Activated B cell treated with CpG ODN at 0.5 μM for 24 hours (primary cell): ENCODE data around the gene CTTNBP2NL. TPM values are rescaled to one million over a fixed set of nuclear protein-coding genes. Genes with fewer than 3 reads are reported as not detected.

Experiments used
- ATAC-seq: fragments of 200-7000 bp; cut with Tn5 transposase; one replicate; pipeline ENCODE4 v1.10.0; 2021; ENCODE audit warnings: low read depth, mild to moderate bottlenecking, moderate library complexity
- CTCF ChIA-PET: fragments of 350-600 bp; sonication (Branson Sonifier 250); formaldehyde crosslinking; loops from one replicate; lab custom pipeline; 2021; ENCODE audit warnings: antibody characterized with exemption; lab: Charles Lee
- POLR2A ChIA-PET: fragments of 350-600 bp; sonication (Branson Sonifier 250); formaldehyde crosslinking; loops from one replicate; lab custom pipeline; 2021; ENCODE audit warnings: antibody characterized with exemption; lab: Charles Lee
- DNase-seq: peaks from one replicate; pipeline ENCODE4 v3.0.0; 2022
- H3K27ac Mint-ChIP-seq: one replicate; pipeline ENCODE4 v1.8.0; 2020; ENCODE audit warnings: mixed read lengths
- H3K27me3 Mint-ChIP-seq: one replicate; pipeline ENCODE4 v1.8.0; 2021; ENCODE audit warnings: mixed read lengths
- H3K36me3 Mint-ChIP-seq: one replicate; pipeline ENCODE4 v1.8.0; 2021; ENCODE audit warnings: low read depth, mixed read lengths
- H3K4me1 Mint-ChIP-seq: one replicate; pipeline ENCODE4 v1.8.0; 2021; ENCODE audit warnings: mixed read lengths
- H3K4me3 Mint-ChIP-seq: one replicate; pipeline ENCODE4 v1.8.0; 2020; ENCODE audit warnings: mild to moderate bottlenecking, mixed read lengths
- H3K9me3 Mint-ChIP-seq: one replicate; pipeline ENCODE4 v1.8.0; 2020; ENCODE audit warnings: mixed read lengths
- intact Hi-C: fragments of 100-400 bp; cut with micrococcal nuclease; formaldehyde crosslinking; loops from one replicate; pipeline ENCODE4 v1.15.1; 2024
- total RNA-seq: library from RNA; stranded (reverse); gene quantifications from 2 replicates; pipeline ENCODE4 v1.2.3, GENCODE V29; 2022
- TF ChIP-seq, protein P1 (sequence below): fragments of 200-600 bp; IDR thresholded peaks from one replicate; pipeline ENCODE4 v1.8.0; 2022; ENCODE audit warnings: antibody characterized with exemption, mild to moderate bottlenecking

The CTTNBP2NL gene
- total RNA-seq, 1 donor from 2014 or later = 14.1 TPM

DNA sequence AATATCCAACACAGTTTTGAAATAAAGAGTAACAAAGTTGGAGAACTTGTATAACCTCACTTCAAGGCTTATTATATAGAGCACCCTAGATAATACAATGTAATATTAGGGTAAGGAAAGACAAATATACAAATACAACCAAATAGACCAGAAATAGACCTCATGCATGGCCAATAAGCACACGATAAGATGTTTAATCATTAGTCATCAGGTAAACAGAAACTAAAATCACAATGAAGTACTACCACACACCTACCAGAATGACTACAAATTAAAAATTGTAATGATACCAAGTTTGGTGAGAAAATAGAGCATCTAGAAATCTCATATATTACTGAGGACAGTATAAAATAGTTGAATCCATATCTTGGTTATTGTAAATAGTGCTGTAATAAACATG, 20.3 kb upstream of the CTTNBP2NL start:
- CTCF ChIA-PET = no interaction called here
- ATAC-seq (no peak), DNase-seq (no peak)
- no peaks in the 10 kb centered on the region for H3K36me3 Mint-ChIP-seq
- POLR2A ChIA-PET = no interaction called here
- no peaks in the 10 kb centered on the region for H3K9me3 Mint-ChIP-seq
- peaks cover 32% of the 10 kb centered on the region for H3K27me3 Mint-ChIP-seq
- intact Hi-C loops = no loop called here
- H3K4me1 Mint-ChIP-seq = no peaks in the 10 kb centered on the region
- H3K27ac Mint-ChIP-seq = no peak overlapping the region
- TF ChIP-seq, protein P1, sequence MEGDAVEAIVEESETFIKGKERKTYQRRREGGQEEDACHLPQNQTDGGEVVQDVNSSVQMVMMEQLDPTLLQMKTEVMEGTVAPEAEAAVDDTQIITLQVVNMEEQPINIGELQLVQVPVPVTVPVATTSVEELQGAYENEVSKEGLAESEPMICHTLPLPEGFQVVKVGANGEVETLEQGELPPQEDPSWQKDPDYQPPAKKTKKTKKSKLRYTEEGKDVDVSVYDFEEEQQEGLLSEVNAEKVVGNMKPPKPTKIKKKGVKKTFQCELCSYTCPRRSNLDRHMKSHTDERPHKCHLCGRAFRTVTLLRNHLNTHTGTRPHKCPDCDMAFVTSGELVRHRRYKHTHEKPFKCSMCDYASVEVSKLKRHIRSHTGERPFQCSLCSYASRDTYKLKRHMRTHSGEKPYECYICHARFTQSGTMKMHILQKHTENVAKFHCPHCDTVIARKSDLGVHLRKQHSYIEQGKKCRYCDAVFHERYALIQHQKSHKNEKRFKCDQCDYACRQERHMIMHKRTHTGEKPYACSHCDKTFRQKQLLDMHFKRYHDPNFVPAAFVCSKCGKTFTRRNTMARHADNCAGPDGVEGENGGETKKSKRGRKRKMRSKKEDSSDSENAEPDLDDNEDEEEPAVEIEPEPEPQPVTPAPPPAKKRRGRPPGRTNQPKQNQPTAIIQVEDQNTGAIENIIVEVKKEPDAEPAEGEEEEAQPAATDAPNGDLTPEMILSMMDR = no peak
- no peak overlapping the region for H3K4me3 Mint-ChIP-seq

DNA sequence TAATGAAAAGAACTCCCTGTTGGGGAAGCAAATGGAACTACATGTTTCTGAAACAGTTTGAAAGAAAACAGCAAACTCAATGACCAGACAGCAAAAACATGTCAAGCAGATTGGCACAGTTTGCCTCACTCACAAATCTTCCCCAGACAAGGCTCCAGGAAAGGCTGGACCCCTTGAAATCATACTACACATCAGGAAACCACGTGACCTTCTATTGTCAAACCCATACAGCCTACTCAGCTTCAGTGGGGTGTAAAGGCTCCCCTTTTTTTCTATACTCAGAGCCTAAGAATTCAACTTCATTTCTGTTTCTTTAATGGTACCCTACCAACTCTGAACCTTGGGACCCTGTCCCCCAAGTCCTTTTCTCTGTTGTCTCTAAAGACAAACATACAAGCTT, 15.7 kb upstream of the CTTNBP2NL start:
- TF ChIP-seq, protein P1 = no peak
- intact Hi-C loops = no loop called here
- Mint-ChIP-seq H3K4me3 (no peak overlapping the region), H3K27ac (no peak overlapping the region), H3K36me3 (no peaks in the 10 kb centered on the region), H3K9me3 (no peaks in the 10 kb centered on the region), H3K27me3 (peaks cover 41% of the 10 kb centered on the region), H3K4me1 (no peaks in the 10 kb centered on the region)
- no peak for ATAC-seq
- ChIA-PET POLR2A (no interaction called here), CTCF (interaction anchor here (2.5 kb wide), 1 partner anchor 11 kb away, joined by 10 read pairs; no protein-coding TSS in a partner anchor)
- no peak for DNase-seq

DNA sequence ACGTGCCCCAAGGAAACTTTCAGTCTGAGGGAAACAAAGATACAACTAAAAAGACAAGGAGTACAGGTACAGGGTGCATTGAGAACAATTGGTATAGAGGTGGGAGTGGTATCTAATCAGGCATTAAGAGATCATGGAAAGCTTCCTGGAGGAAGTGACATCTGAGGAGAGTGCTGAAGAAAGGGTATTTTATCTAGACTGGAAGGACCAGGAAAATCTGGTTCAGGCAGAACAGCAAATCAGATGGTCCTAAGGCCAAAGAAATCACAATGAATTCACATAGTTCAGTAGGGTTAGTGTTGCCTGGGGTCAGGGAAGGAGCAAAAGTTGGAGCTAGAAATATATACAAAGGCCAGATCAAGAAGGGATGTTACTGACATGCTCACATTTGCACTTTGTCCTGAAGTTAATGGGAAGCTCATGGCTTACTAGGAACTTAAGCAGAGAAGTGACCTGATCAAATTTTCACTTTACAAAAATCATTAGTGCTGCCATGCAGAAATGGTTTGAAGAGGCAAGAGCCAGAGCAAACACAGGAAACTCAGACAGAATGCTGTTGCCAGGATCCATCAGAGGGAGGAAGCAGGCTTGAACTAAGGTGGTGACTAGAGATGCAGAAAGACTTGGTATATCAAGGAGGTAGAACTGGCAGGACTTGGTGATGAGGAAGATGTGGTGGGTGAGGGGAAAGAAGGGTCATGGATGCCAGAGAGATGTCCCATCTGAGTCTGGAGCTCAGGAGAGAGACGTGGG, 14.5 kb upstream of the CTTNBP2NL start:
- intact Hi-C loops = no loop called here
- no peak for DNase-seq
- ATAC-seq = no peak
- Mint-ChIP-seq H3K27me3 (peaks cover 39% of the 10 kb centered on the region), H3K4me1 (no peaks in the 10 kb centered on the region), H3K4me3 (no peak overlapping the region), H3K9me3 (no peaks in the 10 kb centered on the region), H3K36me3 (no peaks in the 10 kb centered on the region), H3K27ac (no peak overlapping the region)
- TF ChIP-seq, protein P1 = no peak
- CTCF ChIA-PET = interaction anchor here (0.6 to 2.5 kb wide), 3 partner anchors 9 to 85 kb away, joined by 3 to 10 read pairs (median 5); no protein-coding TSS in a partner anchor
- POLR2A ChIA-PET = no interaction called here

DNA sequence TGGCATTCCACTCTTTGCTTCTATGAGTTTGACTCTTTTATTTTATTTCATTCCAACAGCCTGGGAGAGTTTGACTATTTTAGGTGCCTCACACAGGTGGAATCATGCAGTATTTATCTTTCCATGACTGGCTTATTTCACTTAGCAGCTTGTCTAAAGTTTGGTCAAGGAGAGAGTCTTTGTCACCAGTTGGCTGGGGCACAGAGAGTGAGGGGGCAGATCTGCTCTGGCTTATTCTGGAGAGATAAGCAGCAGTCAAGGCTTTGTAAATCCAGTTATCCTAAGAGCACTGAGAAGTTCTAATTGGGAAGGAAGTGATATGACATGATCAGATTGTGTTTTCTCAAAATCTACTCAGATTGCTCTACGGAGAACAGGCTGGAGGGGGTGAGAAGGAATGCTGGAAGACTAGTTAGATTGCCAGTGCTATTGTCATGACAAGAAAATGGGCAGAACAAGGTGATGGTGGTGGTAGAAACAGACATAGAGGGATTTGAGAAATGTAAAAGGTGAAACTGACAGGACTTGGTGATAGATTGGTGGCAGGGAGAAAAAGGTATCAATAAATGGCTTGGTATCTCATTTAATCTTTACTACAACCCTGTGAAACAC, 12.1 kb upstream of the CTTNBP2NL start:
- H3K4me1 Mint-ChIP-seq = no peaks in the 10 kb centered on the region
- no peaks in the 10 kb centered on the region for H3K36me3 Mint-ChIP-seq
- no peaks in the 10 kb centered on the region for H3K9me3 Mint-ChIP-seq
- TF ChIP-seq, protein P1 = no peak
- peaks cover 36% of the 10 kb centered on the region for H3K27me3 Mint-ChIP-seq
- ATAC-seq (no peak), DNase-seq (no peak)
- H3K27ac Mint-ChIP-seq = no peak overlapping the region
- POLR2A ChIA-PET = no interaction called here
- intact Hi-C loops = no loop called here
- CTCF ChIA-PET = no interaction called here
- H3K4me3 Mint-ChIP-seq = no peak overlapping the region

DNA sequence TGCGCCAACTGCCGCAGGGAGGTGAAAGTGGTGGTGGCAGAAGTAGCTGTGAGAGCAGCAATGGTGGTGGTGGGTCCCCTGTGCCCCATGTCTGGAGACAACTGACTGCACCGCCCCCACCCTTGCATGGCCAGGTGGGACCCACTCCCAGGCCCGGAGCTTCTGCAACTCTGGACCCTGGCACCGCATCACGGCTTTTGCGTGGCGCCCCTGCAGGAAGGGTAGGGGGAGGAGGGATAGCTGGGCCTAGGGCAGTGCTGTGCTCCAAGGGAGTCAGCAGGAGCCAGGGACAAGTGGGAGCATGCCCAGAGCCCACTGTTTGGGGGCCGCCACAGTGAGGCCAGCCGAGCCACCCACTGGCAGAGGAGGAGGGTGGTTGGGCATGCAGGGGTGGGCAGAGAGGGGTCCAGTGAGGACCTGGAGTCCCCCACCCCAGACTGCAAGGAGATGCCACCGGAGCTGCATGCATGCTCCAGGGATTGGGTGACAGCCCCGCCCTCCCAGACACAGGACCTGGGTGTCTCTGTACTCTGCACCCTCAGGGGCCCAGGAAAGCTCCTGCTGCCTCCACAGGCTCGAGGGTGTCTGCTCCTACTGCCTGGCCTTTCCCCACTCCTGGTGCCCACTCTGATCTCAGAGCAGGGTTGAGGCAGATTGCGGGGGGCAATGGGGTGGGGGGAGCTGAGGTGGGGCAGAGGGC, 9.8 kb upstream of the CTTNBP2NL start:
- H3K9me3 Mint-ChIP-seq = no peaks in the 10 kb centered on the region

More for the DNA sequence above, 9.8 kb upstream of the CTTNBP2NL start:
- ChIA-PET CTCF (no interaction called here), POLR2A (no interaction called here)
- intact Hi-C loops = no loop called here
- no peaks in the 10 kb centered on the region for H3K36me3 Mint-ChIP-seq
- H3K4me3 Mint-ChIP-seq = no peak overlapping the region
- TF ChIP-seq, protein P1 = no peak
- H3K4me1 Mint-ChIP-seq = peaks cover 6% of the 10 kb centered on the region
- H3K27me3 Mint-ChIP-seq = peaks cover 33% of the 10 kb centered on the region
- DNase-seq (no peak), ATAC-seq (no peak)
- no peak overlapping the region for H3K27ac Mint-ChIP-seq
